ENCODE data around the gene COX7C. TPM values are rescaled to one million over a fixed set of nuclear protein-coding genes. Genes with fewer than 3 reads are reported as not detected.

The COX7C gene
- 156 and 216 TPM in 2 replicates for total RNA-seq

GRCh38 chr5:86617756-86618576, at the start of gene COX7C:
Gene COX7C (plus strand): TSS chr5:86617941. CDS start chr5:86618056, 115 bp downstream.

Data from regular cardiac myocyte (primary cell).